Uterus (tissue), 2 donors: ENCODE measurements around the gene BTBD9.

Experiments
- CTCF ChIP-seq, 4 experiments: fragments of 200-600 bp in 2 of 4; fragments of 450-650 bp in 2 of 4; sonication (generic) in 2 of 4; IDR thresholded peaks; one replicate each; pipeline ENCODE4 v1.5.1; 2016 to 2019; ENCODE audit warnings: antibody characterized with exemption in 4 of 4, mild to moderate bottlenecking in 2 of 4, moderate library complexity in 1 of 4
- POLR2A ChIP-seq, 2 donors: fragments of 450-650 bp; IDR thresholded peaks; one replicate each; pipeline ENCODE4 v1.6.1; 2016; ENCODE audit warnings: antibody characterized with exemption in 2 of 2, mild to moderate bottlenecking in 1 of 2, moderate library complexity in 1 of 2

GRCh38 chr6:38489951-38490350 is 149.8 kb downstream of the BTBD9 start:
- TF ChIP-seq POLR2A (IDR thresholded peaks at IDR 0.05): no peak
- TF ChIP-seq CTCF (IDR thresholded peaks at IDR 0.05): no peak
